Ureter (tissue), 1 donor: ENCODE results near the gene RIOK2. TPM values are rescaled to one million over a fixed set of nuclear protein-coding genes. Genes with fewer than 3 reads are reported as not detected.

Experiments used
- DNase-seq: peaks from one replicate; pipeline ENCODE4 v3.0.0-alpha.2; 2020; ENCODE audit warnings: low spot score
- total RNA-seq: library from RNA; stranded (reverse); gene quantifications from one replicate; pipeline ENCODE4 v1.2.4, GENCODE V29; 2023
- donor health status: DM: yes; HTN: yes; CAD: no.

Gene RIOK2
- total RNA-seq, 1 donor from 2014 or later = 19.4 TPM

DNA sequence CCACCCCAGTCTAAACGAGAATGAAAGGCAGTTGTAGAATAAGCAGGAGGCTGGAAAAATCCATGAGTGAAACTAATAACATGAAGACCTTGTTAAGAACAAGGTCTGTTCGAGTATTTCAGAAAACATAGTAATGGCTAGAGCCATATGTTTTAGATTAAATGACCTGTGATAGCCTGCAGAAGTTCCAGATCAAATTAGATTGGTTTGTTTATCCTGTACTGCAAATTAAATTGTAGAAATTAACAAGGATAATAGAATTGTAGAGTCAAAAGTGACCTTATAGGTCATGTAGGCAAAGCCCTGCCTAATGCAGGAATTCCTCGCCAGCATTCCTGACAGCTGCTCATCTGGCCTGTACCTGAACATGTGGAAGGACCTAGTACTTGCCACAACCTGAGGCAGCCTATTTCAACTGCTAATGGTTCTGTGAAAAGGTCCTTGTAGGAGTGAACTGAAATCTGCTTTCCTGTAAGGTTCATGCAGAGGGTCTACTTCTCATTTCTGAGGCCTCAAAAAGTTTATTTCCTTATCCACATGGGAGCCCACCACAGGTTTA lies 57.8 kb downstream of the RIOK2 start:
- DNase-seq = no peak

DNA sequence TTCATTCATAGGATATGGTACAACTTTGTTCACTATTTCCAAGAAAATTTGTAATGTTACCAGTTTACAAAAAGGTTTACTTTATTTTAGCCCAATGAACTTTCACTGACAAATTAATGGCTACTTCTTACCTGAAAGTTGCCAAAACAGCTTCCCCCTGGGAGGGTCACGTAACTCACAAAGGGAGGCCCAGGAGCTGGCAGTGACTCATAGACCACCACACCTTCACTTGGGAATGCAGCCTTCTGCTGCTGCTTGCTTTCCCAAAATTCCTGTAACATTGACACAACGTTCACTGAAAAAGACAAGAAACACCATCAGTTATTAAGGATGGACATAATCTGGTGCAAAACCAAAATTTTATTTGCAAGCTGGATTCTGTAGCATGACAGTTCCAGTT lies 58.7 kb downstream of the RIOK2 start:
- no peak for DNase-seq

GRCh38 chr5:97121848-97122247 lies 61.2 kb downstream of the RIOK2 start:
- no peak for DNase-seq

DNA sequence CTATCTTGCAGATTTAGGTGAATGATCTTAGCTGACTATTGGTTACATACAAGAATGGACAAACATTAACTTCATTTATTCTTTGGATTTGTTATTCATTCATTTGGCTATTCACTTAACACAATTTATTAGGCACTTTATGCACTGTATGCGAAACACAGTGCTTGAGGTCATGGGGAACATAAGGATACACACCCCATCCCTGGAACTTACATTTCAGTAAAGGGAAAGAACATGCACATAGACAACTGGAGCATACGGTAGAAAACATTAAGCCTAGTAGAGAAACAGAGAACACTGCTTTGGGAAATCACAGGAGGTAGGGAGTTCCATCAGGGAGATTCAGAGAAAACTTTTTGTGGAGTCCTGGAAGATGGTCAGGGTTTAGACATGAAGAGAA lies 62.9 kb downstream of the RIOK2 start:
- DNase-seq = no peak

DNA sequence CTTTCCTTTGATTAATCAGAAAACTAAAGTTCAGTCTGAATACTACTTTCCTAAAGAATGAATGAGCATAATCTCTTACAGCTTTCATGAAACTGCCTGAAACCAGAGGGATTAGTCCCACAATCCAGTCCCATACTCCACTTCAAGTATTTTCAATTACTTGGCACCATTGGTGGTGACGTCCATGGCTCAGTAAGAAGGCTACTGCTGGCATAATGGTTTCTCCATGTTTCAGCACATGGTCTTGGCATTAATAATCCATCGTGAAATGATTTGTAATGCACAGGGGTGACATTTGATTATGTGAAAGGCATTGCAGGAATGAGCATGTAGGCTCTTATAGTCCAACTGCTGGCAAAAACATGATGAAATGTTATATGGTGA lies 64.0 kb downstream of the RIOK2 start:
- DNase-seq = no peak

GRCh38 chr5:97118261-97119006 lies 64.6 kb downstream of the RIOK2 start:
- no peak for DNase-seq

- no peak for DNase-seq
Observed at GRCh38 chr5:97115932-97116331, 67.1 kb downstream of the RIOK2 start.

- DNase-seq = no peak
Observed at GRCh38 chr5:97112230-97112629, 70.8 kb downstream of the RIOK2 start.

GRCh38 chr5:97111616-97112015 lies 71.4 kb downstream of the RIOK2 start:
- DNase-seq = no peak

GRCh38 chr5:97111004-97111403 lies 72.0 kb downstream of the RIOK2 start:
- DNase-seq = no peak

Other genes with a start within 250 kb of the RIOK2 start
- 56.3 TPM for gene LNPEP, start 247.2 kb downstream of the RIOK2 start, total RNA-seq
- gene LIX1, start 40.6 kb downstream of the RIOK2 start, total RNA-seq = not detected